Measurements from ENCODE around the gene CORO2A. TPM values are rescaled to one million over a fixed set of nuclear protein-coding genes. Genes with fewer than 3 reads are reported as not detected.
"Not testable (repeated sequence)": the region's sequence is repeated elsewhere in the genome, so short reads cannot be mapped to it uniquely, and the experiment has no call there.

CORO2A gene
- total and polyA plus RNA-seq, 8 donors: 8.1 to 20.4 (median 9.3) TPM

DNA sequence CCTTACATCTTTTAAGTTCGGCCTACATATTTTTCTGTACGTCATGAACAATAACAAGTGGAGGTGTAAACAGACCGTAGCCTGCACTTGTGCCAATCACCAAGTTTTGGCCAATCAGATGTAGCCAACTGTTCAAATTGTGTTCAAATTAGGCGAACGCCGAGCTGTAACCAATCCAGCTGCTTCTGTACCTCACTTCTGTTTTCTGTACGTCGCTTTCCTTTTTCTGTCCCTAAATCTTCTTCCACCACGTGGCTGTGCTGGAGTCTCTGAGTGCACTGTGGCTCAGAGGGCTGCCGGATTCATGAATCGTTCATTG, 99.9 kb downstream of the CORO2A start:
- Histone ChIP-seq H3K27me3 (no peaks in the 10 kb centered on the region), H3K36me3 (peaks cover 0 to 69% of the 10 kb centered on the region in 2 donors), H3K27ac (no peak overlapping the region), H3K4me1 (peaks cover 0 to 6% of the 10 kb centered on the region in 2 donors), H3K9me3 (no peaks in the 10 kb centered on the region), H3K4me3 (no peak overlapping the region)
- intact Hi-C loops (cut with DNase I): no loop called here
- TF ChIP-seq, protein P1, sequence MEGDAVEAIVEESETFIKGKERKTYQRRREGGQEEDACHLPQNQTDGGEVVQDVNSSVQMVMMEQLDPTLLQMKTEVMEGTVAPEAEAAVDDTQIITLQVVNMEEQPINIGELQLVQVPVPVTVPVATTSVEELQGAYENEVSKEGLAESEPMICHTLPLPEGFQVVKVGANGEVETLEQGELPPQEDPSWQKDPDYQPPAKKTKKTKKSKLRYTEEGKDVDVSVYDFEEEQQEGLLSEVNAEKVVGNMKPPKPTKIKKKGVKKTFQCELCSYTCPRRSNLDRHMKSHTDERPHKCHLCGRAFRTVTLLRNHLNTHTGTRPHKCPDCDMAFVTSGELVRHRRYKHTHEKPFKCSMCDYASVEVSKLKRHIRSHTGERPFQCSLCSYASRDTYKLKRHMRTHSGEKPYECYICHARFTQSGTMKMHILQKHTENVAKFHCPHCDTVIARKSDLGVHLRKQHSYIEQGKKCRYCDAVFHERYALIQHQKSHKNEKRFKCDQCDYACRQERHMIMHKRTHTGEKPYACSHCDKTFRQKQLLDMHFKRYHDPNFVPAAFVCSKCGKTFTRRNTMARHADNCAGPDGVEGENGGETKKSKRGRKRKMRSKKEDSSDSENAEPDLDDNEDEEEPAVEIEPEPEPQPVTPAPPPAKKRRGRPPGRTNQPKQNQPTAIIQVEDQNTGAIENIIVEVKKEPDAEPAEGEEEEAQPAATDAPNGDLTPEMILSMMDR (IDR thresholded peaks at IDR 0.05): no peak
- DNase-seq: no peak
- ATAC-seq: no peak

- Histone ChIP-seq H3K27ac (no peak overlapping the region), H3K36me3 (peaks cover 0 to 69% of the 10 kb centered on the region in 2 donors), H3K27me3 (no peaks in the 10 kb centered on the region), H3K9me3 (no peaks in the 10 kb centered on the region), H3K4me3 (no peak overlapping the region), H3K4me1 (peaks cover 0 to 10% of the 10 kb centered on the region in 2 donors)
- TF ChIP-seq, protein P1 (IDR thresholded peaks at IDR 0.05): no peak
- no peak for ATAC-seq
- DNase-seq: no peak
- intact Hi-C loops (cut with DNase I): no loop called here
Observed at GRCh38 chr9:98091735-98092612, 100.5 kb downstream of the CORO2A start.

GRCh38 chr9:98090674-98091073, 101.8 kb downstream of the CORO2A start:
- H3K4me3 ChIP-seq; DNase-seq; H3K27me3 ChIP-seq; ATAC-seq; H3K27ac ChIP-seq; H3K9me3 ChIP-seq; intact Hi-C loops (cut with DNase I): not testable (repeated sequence)
- H3K4me1 ChIP-seq: peaks cover 0 to 10% of the 10 kb centered on the region in 2 donors
- H3K36me3 ChIP-seq: peaks cover 0 to 70% of the 10 kb centered on the region in 2 donors

DNA sequence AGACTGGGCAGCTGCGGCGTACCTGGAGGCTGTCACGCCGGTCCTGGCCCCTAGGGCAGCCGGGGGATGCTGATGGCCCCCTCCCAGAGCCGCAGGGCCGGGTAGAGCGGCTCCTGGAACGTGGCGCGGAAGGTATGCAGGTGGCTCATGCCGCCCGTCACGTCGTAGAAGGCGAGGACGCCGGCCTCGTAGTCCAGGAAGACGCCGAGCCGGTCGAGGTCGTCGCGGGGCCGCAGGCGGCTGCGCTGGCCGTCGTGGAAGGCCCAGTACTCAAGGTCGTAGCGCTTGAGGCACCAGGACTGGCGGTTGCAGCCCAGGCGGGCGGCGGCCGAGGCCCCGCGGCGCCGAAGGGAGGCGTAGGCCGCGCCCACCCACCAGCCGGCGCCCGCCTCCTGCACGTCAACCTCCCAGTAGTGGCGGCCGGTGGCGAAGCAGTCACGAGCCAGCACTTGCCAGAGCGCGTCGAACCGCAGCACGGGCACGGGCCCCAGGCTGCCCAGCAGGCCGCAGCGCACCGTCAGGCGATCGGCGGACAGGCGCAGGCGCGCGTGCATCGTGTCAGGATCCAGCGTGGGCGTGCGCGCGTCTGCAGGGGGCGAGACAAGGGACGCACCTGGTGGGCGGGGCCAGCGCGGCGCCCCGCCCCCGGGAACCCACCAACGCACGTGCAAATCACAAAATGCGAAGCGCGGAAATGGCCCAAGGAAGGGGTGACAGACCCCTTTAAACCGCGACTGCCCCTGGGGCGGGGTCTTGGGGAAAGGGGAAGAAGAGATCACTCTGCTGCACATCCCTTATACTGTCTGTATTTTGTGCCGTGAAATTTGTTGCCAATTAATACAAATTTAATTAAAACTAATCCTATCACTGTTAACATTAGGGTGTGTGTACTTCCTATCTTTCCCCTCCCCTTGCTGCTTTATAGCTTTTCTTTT, 104.8 kb downstream of the CORO2A start:
- H3K36me3 ChIP-seq: peaks cover 3 to 69% of the 10 kb centered on the region in 2 donors
- H3K27me3 ChIP-seq: no peaks in the 10 kb centered on the region
- no peak overlapping the region for H3K27ac ChIP-seq
- DNase-seq: peak in 3 of 4 donors; percentile 64 to 85 (median 67)
- peaks cover 0 to 15% of the 10 kb centered on the region in 2 donors for H3K4me1 ChIP-seq
- ATAC-seq: peak; percentile 82
- TF ChIP-seq, protein P1 (IDR thresholded peaks at IDR 0.05): no peak
- peak overlapping the region; percentile 27 for H3K4me3 ChIP-seq
- intact Hi-C loops (cut with DNase I): no loop called here
- H3K9me3 ChIP-seq: no peaks in the 10 kb centered on the region

DNA sequence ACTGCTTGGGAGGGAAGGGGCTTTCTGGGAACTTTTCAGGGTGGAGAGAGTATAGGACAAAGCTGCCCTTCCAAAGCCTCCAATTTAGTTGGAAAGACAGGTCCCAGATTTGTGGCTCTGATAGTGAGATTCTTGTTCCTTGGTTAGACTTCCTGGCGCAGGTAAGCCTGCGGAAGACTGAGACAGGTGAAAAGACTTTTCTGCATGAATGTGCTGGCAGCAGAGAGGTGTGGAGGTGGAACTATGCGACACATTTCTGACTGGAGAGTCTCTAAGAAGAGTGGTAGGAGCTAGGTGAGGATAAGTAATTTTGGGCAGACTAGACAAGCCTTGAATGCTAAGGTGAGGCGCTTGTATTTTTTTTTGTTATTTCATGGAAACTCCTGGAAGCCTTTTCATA, 106.0 kb downstream of the CORO2A start:
- peaks cover 0 to 22% of the 10 kb centered on the region in 2 donors for H3K4me1 ChIP-seq
- H3K4me3 ChIP-seq: no peak overlapping the region
- H3K9me3 ChIP-seq: no peaks in the 10 kb centered on the region
- H3K27ac ChIP-seq: no peak overlapping the region
- H3K27me3 ChIP-seq: no peaks in the 10 kb centered on the region
- no peak for DNase-seq
- intact Hi-C loops (cut with DNase I): no loop called here
- peaks cover 3 to 75% of the 10 kb centered on the region in 2 donors for H3K36me3 ChIP-seq
- ATAC-seq: no peak
- TF ChIP-seq, protein P1 (IDR thresholded peaks at IDR 0.05): no peak
